Measurements from ENCODE around the gene ZNF248. TPM values are rescaled to one million over a fixed set of nuclear protein-coding genes. Genes with fewer than 3 reads are reported as not detected.

Gene ZNF248
- total and polyA plus RNA-seq, 9 of the 15 experiments (the other 6 are each of a cell fraction or from before 2014, with no cell fraction given) = 4.5 to 16.5 (median 10.2) TPM

- TF ChIP-seq SMAD3 (CRISPR knock-in tag; conservative IDR thresholded peaks at IDR 0.05) = no peak
- TF ChIP-seq KLF13 (tag; IDR thresholded peaks at IDR 0.05; ENCODE audit: borderline replicate concordance, low read depth) = no peak
Measured at GRCh38 chr10:37775612-37776011, 81.8 kb downstream of the ZNF248 start (continued).

GRCh38 chr10:37774351-37774750 lies 83.1 kb downstream of the ZNF248 start:
- POLR2A ChIA-PET = no interaction called here
- CTCF ChIA-PET (ENCODE audit: low intra/inter-chr PET ratio) = no interaction called here

More at GRCh38 chr10:37774351-37774750, 83.1 kb downstream of the ZNF248 start:
- BruUV-seq (replicated peaks) = no TSS peak
- Histone ChIP-seq H3K27ac (ENCODE audit: extremely low read depth, low read depth, low read length) (no peak overlapping the region), H3K9me1 (ENCODE audit: control insufficient read depth, insufficient read depth, low read length) (no peaks in the 10 kb centered on the region), H3K9ac (ENCODE audit: insufficient read depth in 1 of 2, low read depth in 2 of 2, low read length in 2 of 2) (no peak overlapping the region), H2AFZ (ENCODE audit: low read depth, low read length) (no peak overlapping the region), H3K36me3 (ENCODE audit: control insufficient read depth, insufficient read depth, low read length) (no peaks in the 10 kb centered on the region), H3K4me3 (no peak overlapping the region), H3K27me3 (ENCODE audit: control insufficient read depth in 2 of 2, insufficient read depth in 2 of 2, low read length in 2 of 2) (no peaks in the 10 kb centered on the region), H3K4me2 (ENCODE audit: insufficient read depth, low read length) (no peak overlapping the region), H4K20me1 (replicated peaks; ENCODE audit: control insufficient read depth, insufficient read depth, low read length) (no peaks in the 10 kb centered on the region), H3K79me2 (ENCODE audit: control insufficient read depth, insufficient read depth, low read length) (no peaks in the 10 kb centered on the region), H3K4me1 (replicated peaks in 1 of 2; ENCODE audit: control insufficient read depth in 2 of 2, insufficient read depth in 2 of 2, low read length in 2 of 2) (no peaks in the 10 kb centered on the region), H3K9me3 (replicated peaks; ENCODE audit: control insufficient read depth, insufficient read depth, low read depth, low read length) (no peaks in the 10 kb centered on the region)
- FAIRE-seq = no peak
- 0% methylated on average over 5 of the region's 5 CpGs for WGBS (ENCODE audit: insufficient coverage, low coverage, missing lambda C conversion rate)
- TF ChIP-seq FUS (optimal IDR thresholded peaks at IDR 0.05; ENCODE audit: low read depth, low read length) (no peak), TRIM25 (IDR thresholded peaks at IDR 0.05; ENCODE audit: borderline replicate concordance) (no peak), RERE (CRISPR knock-in tag; IDR thresholded peaks at IDR 0.05; ENCODE audit: borderline replicate concordance) (no peak), HDAC1 (IDR thresholded peaks at IDR 0.05) (no peak)
- no peak for ATAC-seq
- intact Hi-C loops (cut with micrococcal nuclease) = no loop called here
- DNase-seq (ENCODE audit: extremely low read depth in 1 of 4, low spot score in 3 of 4) = no peak
- in situ Hi-C loops (cut with MboI) = no loop called here
